HL-60/S4 treated with retinoic acid at 250 ng/mL for 4 days and 3 days (cell line): ENCODE measurements around the gene PODNL1.

Source experiments
- in situ Hi-C: fragments of 300-500 bp; cut with MboI; formaldehyde crosslinking; loops from 2 replicates; pipeline ENCODE4 v1.7.0; 2022; ENCODE audit warnings: low sequenced_read_pairs

Gene PODNL1

DNA sequence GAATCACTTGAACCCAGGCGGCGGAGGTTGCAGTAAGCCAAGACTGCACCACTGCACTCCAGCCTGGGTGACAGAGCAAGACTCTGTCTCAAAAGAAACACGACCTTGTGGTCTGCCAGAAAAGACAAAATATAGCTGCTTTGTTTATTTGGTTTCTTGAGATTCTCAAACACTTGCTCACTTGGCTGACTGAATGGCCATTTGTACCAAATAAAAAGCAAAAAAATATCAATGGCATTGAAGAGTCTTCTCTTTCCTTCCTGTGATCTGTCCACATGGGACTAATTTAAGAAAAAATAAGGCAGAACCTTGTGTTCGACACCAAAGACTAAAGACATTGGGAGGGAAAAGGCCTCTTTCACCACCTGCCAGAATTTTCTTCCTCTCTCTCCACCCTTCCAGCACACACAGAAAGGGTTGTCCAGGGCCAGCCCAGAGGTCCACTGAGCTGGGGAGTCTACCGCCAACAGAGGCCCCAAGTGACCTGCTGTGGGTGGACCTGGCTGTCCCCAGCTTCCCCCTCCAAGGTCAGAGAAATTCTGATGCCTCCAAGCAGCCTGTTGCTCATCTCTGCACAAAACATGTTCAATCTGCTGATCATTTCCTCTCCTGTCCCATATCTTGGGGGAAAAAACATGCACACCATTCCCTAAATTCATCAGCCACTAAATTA lies 38.2 kb downstream of the PODNL1 start:
- in situ Hi-C loops: loop anchor here (25.0 kb wide), 2 partner anchors 162 to 437 kb away; partner anchors contain the start of genes MISP3 and PALM3

DNA sequence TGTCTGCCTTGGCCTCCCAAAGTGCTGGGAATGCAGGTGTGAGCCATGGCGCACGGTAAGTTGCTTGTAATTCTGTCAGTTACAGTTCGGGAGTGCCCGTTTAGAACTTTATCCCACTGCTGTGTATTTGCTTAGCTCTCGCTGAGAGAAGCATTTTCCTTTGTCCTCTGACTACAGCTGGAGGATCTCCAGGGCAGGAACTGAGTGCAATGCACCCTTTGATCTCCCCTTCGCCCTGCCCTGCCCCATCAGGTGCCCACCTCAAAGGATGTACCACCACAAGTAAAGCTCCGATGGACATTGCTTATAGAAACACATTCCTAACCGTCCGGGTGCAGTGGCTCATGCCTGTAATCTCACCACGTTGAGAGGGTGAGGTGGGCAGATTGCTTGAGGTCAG lies 38.8 kb downstream of the PODNL1 start:
- in situ Hi-C loops: loop anchor here (25.0 kb wide), 2 partner anchors 163 to 438 kb away; partner anchors contain the start of genes MISP3 and PALM3

DNA sequence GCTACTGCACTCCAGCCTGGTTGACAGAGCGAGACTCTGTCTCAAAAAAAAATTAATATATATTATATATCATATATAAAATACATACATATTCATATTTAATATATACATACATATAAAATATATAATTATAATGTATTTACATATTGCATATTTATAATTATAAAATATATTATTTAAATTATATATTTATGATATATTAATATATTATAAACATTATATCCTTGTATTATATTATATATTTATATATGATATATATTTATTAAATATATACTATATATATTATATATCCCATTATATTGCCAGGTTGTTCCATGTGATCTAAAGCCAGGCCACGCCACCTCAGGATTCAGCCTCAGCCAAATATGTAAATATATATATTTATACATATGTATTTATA lies 42.0 kb downstream of the PODNL1 start:
- in situ Hi-C loops: loop anchor here (25.0 kb wide), 2 partner anchors 166 to 441 kb away; partner anchors contain the start of genes MISP3 and PALM3

DNA sequence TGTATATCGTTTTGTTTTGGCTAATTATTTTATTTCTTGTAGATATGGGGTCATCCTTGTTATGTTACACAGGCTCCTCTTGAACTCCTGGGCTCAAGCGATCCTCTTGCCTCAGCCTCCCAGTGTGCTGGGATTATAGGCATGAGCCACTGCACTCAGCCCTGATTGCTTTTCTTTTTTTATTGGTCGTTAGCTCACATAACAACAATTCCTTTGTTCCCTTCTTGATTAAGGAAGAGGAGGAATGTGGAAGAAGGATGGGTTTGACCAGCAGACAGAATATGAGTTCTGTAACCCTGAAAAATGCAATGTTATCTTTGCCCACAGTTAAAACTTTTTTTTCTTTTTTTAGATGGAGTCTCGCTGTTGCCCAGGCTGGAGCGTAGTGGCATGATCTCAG lies 43.7 kb downstream of the PODNL1 start:
- in situ Hi-C loops: loop anchor here (25.0 kb wide), 2 partner anchors 168 to 443 kb away; partner anchors contain the start of genes MISP3 and PALM3

DNA sequence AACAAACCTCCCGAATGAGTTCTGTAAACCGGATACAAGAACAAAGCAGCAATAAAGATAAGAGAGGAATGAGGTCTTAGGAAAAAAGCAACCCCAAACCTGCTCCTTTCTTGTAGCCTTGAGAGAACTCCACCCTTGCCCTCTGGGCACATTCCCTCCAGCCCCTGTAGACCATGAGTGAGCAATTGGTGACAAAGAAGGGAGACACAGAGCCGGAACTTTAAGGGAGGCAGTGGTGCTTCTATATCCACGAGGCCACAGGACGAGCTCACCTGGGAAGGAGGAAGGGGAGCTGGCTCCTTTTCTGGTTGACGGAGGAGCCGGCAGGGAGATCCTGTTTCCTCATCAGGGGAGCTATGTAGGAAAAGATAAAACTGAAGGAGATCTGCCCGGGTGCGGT lies 45.3 kb downstream of the PODNL1 start:
- in situ Hi-C loops: loop anchor here (25.0 kb wide), 2 partner anchors 169 to 444 kb away; partner anchors contain the start of genes MISP3 and PALM3

DNA sequence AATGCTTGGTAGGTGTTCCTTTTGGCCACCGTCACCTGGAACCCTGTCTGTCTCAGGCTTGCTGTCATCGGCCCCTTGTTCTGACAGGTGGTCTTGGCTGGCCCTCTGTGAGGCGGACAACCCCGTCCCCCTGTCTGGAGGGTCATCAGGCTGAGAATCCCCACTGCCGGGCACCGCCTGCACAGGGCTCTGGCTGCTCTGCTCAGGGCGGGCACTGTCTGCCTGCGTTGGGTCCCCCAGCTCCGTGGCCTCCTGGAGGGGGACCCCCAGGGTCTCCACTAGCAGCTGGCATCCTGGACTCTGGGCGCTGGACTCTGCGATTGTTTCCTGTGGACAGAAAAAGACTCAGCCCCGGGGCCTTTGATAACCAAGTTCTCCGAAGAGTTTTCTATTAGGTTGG lies 48.1 kb downstream of the PODNL1 start:
- in situ Hi-C loops: loop anchor here (25.0 kb wide), 2 partner anchors 172 to 447 kb away; partner anchors contain the start of genes MISP3 and PALM3

DNA sequence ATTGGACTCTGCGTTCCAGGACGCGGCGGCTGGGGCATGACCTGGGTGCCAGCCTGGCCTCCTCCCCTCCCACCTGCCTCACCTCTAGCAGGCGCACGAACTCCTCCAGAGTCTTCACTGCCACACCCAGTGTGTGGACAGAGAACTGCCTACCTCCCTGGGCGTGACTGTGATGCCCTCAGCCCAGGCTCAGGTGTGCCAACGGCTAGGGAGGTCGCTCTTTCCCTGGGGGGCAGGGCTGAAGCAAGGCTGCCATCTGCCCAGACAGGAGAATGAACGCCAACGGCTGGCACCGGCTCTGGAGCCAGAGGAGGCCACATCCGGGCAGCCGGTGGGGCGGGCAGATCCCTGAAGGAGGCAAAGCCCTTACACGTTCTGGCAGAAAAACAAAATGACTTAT lies 49.9 kb downstream of the PODNL1 start:
- in situ Hi-C loops: loop anchor here (25.0 kb wide), 2 partner anchors 174 to 449 kb away; partner anchors contain the start of genes MISP3 and PALM3

DNA sequence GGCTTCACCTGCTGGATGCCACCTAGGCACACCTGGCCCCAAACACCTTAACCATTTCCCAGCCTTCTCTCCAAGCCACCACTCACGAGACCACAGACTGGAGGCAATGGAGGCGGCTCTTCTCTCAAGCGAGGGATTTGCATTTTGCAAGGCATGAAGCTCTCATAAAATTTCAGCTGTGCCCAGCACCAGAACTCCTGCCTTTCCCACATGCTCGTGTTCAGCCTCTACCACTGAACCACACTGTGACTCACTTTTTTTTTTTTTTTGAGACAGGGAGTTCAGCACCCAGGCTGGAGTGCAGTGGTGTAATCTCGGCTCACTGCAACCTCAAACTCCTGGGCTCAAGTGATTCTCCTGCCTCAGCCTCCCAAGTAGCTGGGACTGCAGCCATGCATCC lies 50.7 kb downstream of the PODNL1 start:
- in situ Hi-C loops: loop anchor here (25.0 kb wide), 2 partner anchors 175 to 450 kb away; partner anchors contain the start of genes MISP3 and PALM3

DNA sequence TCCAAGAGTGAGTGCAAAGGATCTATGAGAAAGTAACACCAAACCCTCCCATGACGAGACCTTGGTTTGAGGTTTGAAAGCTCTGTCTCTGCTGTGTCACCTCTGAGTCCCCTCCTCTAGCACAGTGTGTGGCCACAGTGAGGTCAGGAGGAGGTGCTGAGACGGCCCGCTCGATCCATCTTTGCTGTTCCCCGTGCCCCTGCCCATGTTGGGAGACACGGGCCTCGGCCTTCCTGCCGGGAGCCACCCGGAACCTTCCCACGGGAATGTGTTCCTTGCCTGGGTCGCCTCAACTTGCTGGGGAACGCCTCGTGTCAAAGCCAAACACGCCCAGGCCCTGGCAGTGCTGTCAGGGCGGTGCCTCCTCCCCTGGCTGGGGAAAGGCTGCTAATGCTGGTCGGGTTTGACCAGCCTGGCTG lies 51.2 kb downstream of the PODNL1 start:
- in situ Hi-C loops: loop anchor here (25.0 kb wide), 2 partner anchors 175 to 450 kb away; partner anchors contain the start of genes MISP3 and PALM3

DNA sequence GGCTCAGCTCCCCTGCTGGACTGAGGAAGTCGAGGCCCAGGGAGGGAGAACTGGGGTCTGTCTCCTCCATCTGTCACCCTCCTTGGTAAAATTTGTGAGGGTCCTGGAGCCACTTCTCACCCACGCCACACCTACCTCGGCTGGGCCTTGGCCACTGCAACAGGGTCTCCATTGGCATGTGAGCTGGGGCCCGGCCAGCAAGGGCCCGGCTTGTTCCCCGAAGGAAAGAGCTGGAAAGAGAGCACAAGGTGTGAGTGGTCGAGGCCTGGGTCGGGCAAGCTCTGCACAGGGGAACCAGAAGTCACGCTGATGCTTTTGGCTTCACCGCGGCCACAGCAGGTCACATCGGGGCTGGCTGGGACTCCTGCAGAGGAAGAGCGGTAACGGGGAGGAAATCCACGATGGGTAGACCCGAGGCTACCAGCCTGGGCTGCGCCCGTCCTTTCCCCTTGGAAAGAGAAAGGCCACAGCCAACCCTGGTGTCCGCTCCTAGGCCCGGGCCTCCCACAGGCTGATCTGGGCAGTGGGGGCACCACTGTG lies 52.3 kb downstream of the PODNL1 start:
- in situ Hi-C loops: loop anchor here (25.0 kb wide), 2 partner anchors 176 to 451 kb away; partner anchors contain the start of genes MISP3 and PALM3

DNA sequence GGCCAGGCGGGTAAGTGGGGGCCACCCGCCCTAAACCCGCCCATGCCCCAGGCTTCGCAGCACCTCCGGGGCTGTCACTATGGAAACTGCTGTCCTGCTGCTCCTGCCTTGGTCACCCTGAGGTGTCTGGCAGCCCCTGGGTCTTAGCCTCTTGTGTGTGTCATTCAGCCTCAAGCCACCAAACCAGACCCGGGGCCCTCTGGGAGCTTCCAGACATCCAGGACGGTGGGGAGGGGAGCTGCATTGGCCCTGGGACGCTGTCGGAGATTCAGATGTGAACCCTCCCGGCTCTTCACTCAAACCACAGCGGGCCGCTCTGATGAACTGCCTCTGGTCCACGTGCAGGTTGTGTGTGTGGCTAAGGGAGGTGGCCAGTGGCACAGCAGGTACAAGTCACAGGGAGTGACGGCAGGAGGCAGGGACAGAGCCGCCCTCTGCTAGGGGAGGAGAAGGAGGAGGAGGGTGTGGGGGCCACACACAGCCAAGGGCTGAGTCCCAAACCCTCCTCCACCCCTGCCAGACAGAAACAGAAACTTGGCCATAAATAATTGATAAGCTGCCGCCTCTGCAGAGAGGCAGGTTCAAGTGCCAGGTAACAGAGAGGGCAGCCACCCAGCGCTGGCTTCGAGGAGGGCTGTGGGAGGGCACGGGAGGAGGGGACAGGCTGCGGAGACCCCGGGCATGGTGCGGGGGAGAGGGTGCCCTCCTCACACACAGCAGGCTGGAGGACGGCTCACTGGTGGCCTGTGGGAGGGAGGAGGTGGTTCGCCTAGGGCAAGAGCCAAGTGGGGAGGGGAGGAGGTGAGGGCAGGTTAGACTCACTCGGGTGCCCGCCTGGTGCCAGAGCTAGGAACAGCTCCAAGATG lies 53.3 kb downstream of the PODNL1 start:
- in situ Hi-C loops: loop anchor here (25.0 kb wide), 2 partner anchors 177 to 452 kb away; partner anchors contain the start of genes MISP3 and PALM3

DNA sequence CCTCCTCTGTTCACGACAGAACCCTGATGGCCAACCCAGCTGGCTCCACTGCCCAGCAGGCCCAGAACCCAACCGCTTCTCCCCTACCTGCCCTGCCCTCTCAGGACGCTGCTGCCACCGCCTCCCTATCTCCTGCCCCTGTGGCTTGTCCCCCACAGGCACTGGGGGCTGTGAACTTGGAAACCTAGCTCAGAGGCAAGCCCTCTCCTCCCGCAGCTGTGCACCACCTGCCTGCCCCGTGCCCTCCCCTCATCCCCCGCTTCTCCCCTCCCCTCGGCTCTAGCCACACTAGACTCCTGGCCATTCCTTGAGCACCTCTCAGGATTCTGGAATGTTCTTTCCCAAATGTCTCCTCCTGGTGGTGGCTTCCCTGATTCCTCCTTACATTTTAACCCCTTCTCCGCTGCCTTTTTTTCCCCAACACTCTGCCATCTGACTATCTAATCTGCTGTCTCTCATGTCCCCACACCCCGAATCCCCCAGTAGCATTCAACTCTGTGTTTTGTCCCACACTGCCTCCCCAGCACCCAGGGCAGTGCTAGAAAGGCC lies 54.6 kb downstream of the PODNL1 start:
- in situ Hi-C loops: loop anchor here (25.0 kb wide), 2 partner anchors 179 to 454 kb away; partner anchors contain the start of genes MISP3 and PALM3

DNA sequence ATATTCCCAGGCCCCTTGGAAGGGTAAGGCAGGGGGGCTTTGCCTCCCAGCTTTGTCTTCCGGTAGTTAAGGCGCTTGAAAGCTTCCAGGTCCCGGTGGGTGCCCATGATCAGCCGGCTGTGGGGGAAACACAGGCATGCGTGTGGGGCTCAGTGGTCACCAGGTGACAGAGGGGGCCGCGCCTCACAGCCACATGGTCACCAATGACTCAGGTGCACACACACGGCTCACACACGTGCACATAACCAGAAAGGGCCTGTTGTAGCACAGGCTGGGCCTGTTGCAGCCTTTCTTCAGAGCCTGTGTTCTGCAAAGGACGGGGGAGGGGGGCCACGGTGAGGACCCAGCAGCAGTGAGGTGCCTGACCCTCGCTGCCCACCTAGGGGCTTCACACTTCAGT lies 55.4 kb downstream of the PODNL1 start:
- in situ Hi-C loops: loop anchor here (25.0 kb wide), 2 partner anchors 179 to 454 kb away; partner anchors contain the start of genes MISP3 and PALM3

DNA sequence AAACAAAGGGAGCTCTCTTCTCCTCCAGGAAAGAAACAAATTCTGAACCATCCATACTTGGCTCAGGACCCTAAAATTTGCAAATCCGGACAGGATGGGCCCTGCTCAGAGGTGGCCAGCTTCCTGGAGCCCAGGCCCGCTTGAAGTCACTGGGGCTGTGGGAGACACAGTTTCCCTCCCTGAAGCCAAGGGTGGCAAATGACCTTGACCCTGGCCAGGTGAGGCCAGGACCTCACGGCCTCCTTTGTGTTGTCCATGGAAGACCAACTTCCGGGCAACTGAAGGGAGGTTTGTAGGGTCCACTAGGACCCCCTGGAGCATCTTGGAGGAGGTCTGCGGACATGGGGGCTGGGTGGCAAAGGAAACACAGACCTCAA lies 55.8 kb downstream of the PODNL1 start:
- in situ Hi-C loops: loop anchor here (25.0 kb wide), 2 partner anchors 180 to 455 kb away; partner anchors contain the start of genes MISP3 and PALM3

DNA sequence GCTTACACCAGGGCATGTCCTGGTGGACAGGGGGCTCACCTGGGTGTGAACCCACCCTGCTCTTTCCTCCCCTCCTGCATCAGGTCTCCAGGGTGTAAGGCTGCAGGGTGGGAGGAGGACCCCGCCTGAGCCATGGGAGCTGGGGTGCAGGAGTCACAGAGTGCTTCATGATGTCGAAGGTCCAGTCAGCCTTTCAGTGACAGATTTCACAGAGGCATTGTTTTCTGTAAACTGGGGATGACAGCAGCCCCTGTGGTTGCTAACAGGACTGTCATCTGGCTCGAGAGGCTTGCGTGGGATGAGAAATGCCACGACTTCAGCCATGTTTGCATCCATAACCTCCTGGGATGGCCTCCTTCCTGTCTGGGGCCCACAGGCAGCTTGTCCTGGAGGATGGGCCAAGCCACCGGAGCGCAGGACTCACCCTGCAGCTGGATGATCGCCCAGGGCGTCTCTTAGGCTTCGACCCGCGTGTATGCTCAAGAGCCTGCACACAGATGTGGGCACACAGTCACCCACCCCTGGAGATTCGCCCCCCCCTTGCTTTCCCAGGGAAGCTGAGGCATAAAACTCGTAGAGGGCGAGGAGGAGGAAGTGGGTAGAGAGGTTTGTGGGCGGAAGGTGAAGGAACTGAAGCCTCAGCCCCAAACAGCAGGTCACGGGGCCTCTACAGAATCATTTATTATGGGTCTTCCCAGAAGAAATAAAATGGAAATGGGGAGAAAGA lies 56.4 kb downstream of the PODNL1 start:
- in situ Hi-C loops: loop anchor here (25.0 kb wide), 2 partner anchors 180 to 455 kb away; partner anchors contain the start of genes MISP3 and PALM3

DNA sequence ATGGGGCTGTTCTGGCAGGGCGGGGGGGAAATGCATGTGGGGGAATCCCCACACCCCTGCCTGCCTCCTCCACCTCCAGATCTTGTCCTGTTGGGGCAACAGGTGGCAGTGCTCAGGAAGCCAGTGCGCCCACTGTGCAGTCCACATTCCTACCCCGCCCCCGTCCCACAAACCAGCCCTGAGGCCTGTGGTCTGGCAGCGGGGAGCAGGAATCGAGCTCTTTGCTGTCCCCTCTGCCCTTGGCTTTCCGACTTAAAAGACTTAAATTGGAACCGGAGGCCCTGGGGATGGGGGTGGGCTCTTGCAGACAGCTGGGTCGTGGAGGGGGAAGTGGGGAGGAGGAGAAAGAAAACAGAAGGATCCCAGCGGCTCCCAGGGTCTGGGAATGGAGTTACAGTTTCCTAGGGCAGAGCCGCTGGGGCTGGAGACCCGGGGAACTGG lies 56.9 kb downstream of the PODNL1 start:
- in situ Hi-C loops: loop anchor here (25.0 kb wide), 2 partner anchors 181 to 456 kb away; partner anchors contain the start of genes MISP3 and PALM3
